Left lung (tissue), 10 donors: Measurements from ENCODE around the gene PCSK4. TPM values are rescaled to one million over a fixed set of nuclear protein-coding genes. Genes with fewer than 3 reads are reported as not detected.

ENCODE experiments used
- ATAC-seq: fragments of 200-7000 bp; cut with Tn5 transposase; one replicate; pipeline ENCODE4 v1.9.1; 2020; ENCODE audit warnings: moderate library complexity
- DNase-seq, 4 donors: peaks; one replicate each; pipeline ENCODE4 v3.0.0-alpha.2; 2013 to 2020
- H3K27ac ChIP-seq, 2 donors: fragments of 200-600 bp; sonication (generic) in 1 of 2; one replicate each; pipeline versions ENCODE4 v1.5.0 to v1.8.0; 2020 to 2021
- H3K27me3 ChIP-seq, 2 donors: fragments of 200-600 bp; sonication (generic) in 1 of 2; one replicate each; pipeline versions ENCODE4 v1.5.0 to v1.8.0; 2020 to 2021
- H3K36me3 ChIP-seq, 2 donors: fragments of 200-600 bp; sonication (generic) in 1 of 2; one replicate each; pipeline versions ENCODE4 v1.5.0 to v1.8.0; 2020 to 2021
- H3K4me1 ChIP-seq, 2 donors: fragments of 200-600 bp; one replicate each; pipeline ENCODE4 v1.8.0; 2021
- H3K4me3 ChIP-seq, 2 donors: fragments of 200-600 bp; sonication (generic) in 1 of 2; one replicate each; pipeline versions ENCODE4 v1.5.0 to v1.8.0; 2020 to 2021; ENCODE audit warnings: mild to moderate bottlenecking in 1 of 2
- H3K9me3 ChIP-seq, 2 donors: fragments of 200-600 bp; sonication (generic) in 1 of 2; one replicate each; pipeline versions ENCODE4 v1.5.0 to v1.8.0; 2020 to 2021
- intact Hi-C, 2 donors: fragments of 100-400 bp; cut with DNase I; formaldehyde crosslinking; loops; one replicate each; pipeline versions ENCODE4 v1.11.2 to v1.14.2; 2022
- polyA plus RNA-seq, 6 donors: library from polyadenylated mRNA; unstranded; fragments of 120-200 nt; gene quantifications; one replicate each; pipeline ENCODE4 v1.2.1, GENCODE V29; 2013; ENCODE audit not compliant: insufficient read length in 6 of 6
- total RNA-seq, 2 donors: library from RNA; stranded (reverse); fragmentation: NEBNext Ultra II Directional; extraction: Animal tissue kit (Norgen Biotek cat#: 25700); gene quantifications; one replicate each; pipeline ENCODE4 v1.2.1, GENCODE V29; 2021
- TF ChIP-seq, protein P1 (sequence below), 2 donors: fragments of 200-600 bp; sonication (generic) in 1 of 2; IDR thresholded peaks; one replicate each; pipeline versions ENCODE4 v1.5.0 to v1.8.0; 2021; ENCODE audit warnings: antibody characterized with exemption in 2 of 2
- donor health status: DM: no; HTN: yes; CAD: no.
- donor health status: DM: no; HTN: no; CAD: no.

The PCSK4 gene
- total and polyA plus RNA-seq, 8 donors: 1.9 to 6.1 (median 4.0) TPM

DNA sequence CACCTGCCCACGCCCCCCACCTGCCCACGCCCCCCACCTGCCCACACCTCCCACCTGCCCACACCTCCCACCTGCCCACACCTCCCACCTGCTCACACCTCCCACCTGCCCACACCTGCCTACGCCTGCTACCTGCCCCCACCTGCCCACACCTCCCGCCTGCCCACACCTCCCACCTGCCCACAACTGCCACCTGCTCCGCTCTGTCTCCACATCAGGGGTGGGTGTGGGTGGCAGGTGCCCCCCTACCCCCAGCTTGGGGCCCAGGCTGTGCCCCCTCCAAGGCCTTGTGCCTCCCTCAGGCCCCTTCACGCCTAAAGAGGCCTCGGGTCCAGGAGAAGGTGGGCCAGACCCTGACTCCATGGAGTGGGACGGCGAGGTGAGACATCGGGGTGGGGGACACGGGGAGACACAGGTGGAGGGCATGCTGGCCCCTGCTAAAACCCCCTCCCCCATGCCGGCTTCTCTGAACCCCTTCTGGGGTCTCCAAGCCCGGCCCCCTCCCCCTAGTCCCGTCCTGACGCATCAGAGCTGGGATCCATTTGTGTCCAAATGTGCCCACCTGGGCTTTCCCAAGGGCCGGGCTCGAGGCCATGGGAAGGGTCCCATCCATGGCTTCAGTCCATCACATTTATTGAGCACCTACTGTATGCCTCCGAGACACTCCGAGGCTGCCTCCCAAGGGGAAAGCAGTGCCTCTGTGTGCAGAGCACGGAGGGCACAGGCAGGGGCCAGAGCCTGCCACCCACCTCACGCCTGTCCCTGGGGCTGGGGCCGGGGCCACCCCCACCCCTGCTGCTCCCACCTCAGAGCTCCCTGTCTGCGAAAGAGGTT is 38.7 kb upstream of the PCSK4 start:
- H3K27me3 ChIP-seq: peaks cover 20 to 97% of the 10 kb centered on the region in 2 donors
- ATAC-seq: no peak
- intact Hi-C loops: no loop called here
- peaks cover 0 to 4% of the 10 kb centered on the region in 2 donors for H3K4me1 ChIP-seq
- H3K27ac ChIP-seq: no peak overlapping the region
- H3K4me3 ChIP-seq: no peak overlapping the region
- no peak for DNase-seq
- H3K36me3 ChIP-seq: no peaks in the 10 kb centered on the region
- TF ChIP-seq, protein P1, sequence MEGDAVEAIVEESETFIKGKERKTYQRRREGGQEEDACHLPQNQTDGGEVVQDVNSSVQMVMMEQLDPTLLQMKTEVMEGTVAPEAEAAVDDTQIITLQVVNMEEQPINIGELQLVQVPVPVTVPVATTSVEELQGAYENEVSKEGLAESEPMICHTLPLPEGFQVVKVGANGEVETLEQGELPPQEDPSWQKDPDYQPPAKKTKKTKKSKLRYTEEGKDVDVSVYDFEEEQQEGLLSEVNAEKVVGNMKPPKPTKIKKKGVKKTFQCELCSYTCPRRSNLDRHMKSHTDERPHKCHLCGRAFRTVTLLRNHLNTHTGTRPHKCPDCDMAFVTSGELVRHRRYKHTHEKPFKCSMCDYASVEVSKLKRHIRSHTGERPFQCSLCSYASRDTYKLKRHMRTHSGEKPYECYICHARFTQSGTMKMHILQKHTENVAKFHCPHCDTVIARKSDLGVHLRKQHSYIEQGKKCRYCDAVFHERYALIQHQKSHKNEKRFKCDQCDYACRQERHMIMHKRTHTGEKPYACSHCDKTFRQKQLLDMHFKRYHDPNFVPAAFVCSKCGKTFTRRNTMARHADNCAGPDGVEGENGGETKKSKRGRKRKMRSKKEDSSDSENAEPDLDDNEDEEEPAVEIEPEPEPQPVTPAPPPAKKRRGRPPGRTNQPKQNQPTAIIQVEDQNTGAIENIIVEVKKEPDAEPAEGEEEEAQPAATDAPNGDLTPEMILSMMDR (IDR thresholded peaks at IDR 0.05): no peak
- no peaks in the 10 kb centered on the region for H3K9me3 ChIP-seq

DNA sequence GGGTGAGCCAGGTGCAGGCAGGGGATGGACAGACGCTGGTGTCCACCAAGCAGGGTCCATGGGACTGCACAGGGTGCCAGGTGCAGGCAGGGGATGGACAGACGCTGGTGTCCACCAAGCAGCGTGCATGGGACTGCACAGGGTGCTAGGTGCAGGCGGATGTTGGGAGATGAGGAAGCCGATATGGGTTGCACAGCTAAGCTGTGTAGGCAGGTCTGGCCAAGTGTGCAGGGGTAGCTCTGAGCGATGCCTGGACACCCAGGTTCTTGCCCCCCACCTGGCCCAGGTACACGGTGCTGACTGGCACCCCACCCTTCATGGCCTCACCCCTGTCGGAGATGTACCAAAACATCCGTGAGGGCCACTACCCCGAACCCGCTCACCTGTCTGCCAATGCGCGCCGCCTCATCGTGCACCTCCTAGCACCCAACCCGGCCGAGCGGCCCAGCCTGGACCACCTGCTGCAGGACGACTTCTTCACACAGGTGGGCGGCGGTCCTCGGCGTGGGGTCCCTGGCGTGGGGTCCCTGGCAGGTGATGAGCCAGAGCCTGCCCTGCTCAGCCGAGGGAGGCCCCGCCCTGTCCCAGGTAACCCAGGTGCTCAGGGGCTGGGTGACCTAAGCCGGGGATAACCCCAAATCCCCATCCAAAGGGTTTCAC is 37.6 kb upstream of the PCSK4 start:
- TF ChIP-seq, protein P1 (IDR thresholded peaks at IDR 0.05): no peak
- Histone ChIP-seq H3K4me1 (peaks cover 0 to 6% of the 10 kb centered on the region in 2 donors), H3K27ac (no peak overlapping the region), H3K36me3 (no peaks in the 10 kb centered on the region), H3K9me3 (no peaks in the 10 kb centered on the region), H3K27me3 (peaks cover 30 to 97% of the 10 kb centered on the region in 2 donors), H3K4me3 (no peak overlapping the region)
- DNase-seq: peak in 1 of 4 donors; percentile 79
- ATAC-seq: no peak
- intact Hi-C loops: no loop called here

DNA sequence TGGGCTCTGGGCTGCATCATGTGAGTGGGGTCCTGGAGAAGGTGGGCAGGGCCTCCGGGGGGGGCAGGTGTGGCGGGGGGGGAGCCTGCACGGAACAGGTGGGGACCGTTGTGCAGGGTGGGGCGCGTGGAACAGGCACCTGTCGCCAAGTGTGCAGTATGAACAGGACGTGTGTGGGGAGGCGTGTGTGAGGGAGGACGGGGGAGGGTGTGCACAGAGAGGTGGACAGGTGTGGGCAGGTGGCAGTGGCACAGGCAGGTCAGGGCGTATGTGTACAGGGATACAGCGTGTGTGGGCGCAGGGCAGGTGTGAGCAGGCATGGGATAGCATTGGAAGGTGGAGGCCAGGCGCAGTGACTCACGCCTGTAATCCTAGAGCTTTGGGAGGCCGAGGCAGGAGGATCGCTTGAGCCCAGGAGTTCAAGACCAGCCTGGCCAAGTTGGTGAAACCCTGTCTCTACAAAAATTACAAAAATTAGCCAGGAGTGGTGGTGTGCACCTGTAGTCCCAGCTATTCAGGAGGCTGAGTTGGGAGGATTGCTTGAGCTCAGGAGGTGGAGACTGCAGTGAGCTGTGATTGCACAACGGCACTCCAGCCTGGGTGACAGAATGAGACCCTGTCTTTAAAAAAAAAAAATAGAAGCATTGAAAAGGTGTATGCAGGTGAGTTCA is 37.0 kb upstream of the PCSK4 start:
- H3K4me3 ChIP-seq: no peak overlapping the region
- H3K27me3 ChIP-seq: peaks cover 33 to 97% of the 10 kb centered on the region in 2 donors
- DNase-seq (no peak), ATAC-seq (no peak)
- H3K27ac ChIP-seq: no peak overlapping the region
- H3K9me3 ChIP-seq: no peaks in the 10 kb centered on the region
- TF ChIP-seq, protein P1 (IDR thresholded peaks at IDR 0.05): no peak
- peaks cover 0 to 6% of the 10 kb centered on the region in 2 donors for H3K4me1 ChIP-seq
- H3K36me3 ChIP-seq: no peaks in the 10 kb centered on the region
- intact Hi-C loops: no loop called here

DNA sequence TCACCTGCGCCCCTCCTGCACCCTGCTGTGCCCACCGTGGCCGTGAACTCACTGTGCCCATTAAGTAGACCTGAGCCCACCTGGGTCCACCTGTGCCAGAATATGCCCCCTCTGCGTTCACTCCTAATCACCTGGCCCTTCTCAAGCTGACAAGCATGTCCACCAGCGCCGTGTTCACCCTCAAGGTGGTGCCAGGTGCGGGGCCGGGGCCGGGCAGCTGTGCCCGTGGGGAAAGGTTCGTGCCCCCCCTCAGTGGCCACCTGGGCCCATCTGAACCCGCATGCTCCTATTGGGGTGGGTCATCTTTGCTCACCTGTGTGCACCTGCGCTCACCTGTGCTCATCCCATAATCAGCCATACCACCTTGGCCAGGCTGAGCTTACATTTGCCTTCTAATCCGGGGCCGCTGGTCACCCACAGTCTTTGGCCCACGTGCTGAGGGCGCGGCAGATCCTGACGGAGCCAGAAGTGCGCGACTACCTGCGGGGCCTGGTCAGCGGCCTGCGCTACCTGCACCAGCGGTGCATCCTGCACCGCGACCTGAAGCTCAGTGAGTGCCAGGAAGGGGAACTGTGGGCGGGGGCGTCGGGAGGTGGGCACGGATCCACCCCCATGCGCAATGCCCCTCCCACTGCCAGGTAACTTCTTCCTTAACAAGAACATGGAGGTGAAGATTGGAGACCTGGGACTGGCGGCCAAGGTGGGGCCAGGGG is 36.1 kb upstream of the PCSK4 start:
- H3K27ac ChIP-seq: no peak overlapping the region
- intact Hi-C loops: no loop called here
- no peak overlapping the region for H3K4me3 ChIP-seq
- H3K9me3 ChIP-seq: no peaks in the 10 kb centered on the region
- DNase-seq (peak in 1 of 4 donors; percentile 72), ATAC-seq (no peak)
- H3K27me3 ChIP-seq: peaks cover 33 to 97% of the 10 kb centered on the region in 2 donors
- peaks cover 0 to 6% of the 10 kb centered on the region in 2 donors for H3K4me1 ChIP-seq
- TF ChIP-seq, protein P1 (IDR thresholded peaks at IDR 0.05): no peak
- H3K36me3 ChIP-seq: no peaks in the 10 kb centered on the region
